Measurements from ENCODE around the gene ADAM12. TPM values are rescaled to one million over a fixed set of nuclear protein-coding genes. Genes with fewer than 3 reads are reported as not detected.

ADAM12 gene
- total RNA-seq, 4 donors from 2014 or later = under 0.01 to 1.3 (median 1.0) TPM

DNA sequence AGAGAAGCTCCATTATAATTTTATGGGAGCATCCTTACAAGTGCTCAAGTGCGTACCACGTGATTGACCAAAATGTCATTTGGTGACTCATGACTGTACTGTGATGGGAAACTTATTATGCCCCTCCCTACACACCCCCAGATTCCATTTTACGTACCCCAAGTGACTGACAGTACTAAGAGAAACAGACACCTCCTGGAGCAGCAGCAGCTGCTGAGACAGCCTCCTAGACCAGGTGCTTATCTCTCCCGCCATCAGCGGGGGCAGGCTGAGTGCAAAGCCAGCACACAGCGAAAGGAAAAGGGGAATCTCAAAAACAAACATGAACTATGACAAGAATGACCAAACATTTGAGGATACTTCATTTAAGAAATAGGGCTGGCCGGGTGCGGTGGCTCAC is 4.2 kb upstream of the ADAM12 start:
- whole genome bisulfite sequencing = 64% methylated on average over 8 of the region's 8 CpGs
- intact Hi-C loops (cut with DNase I) = no loop called here

DNA sequence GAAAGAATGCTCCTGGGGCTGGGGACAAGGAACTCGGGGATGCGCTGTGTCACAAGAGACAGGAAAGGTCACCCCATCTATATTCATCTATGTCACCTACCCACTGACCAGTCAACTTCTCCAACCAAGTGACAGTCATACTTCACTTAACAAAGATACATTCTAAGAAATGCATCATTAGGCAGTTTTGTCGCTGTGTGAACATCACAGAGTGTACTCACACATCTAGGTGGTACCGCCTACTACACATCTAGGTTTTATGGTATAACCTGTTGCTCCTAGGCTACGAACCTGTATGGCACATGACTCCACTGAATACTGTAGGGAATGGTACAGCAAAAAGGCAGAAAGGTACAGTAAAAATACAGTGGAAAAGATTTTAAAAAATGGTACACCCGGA is 3.8 kb upstream of the ADAM12 start:
- no peak for TF ChIP-seq EP300 (IDR thresholded peaks at IDR 0.05)
- TF ChIP-seq POLR2AphosphoS5 (IDR thresholded peaks at IDR 0.05) = no peak
- no peak for TF ChIP-seq CTCF (IDR thresholded peaks at IDR 0.05)
- TF ChIP-seq POLR2A (IDR thresholded peaks at IDR 0.05; ENCODE audit: low read depth) = no peak
- peaks cover 0 to 3% (median 0%) of the 10 kb centered on the region in 4 donors for H3K9me3 ChIP-seq
- peaks cover 0 to 33% (median 3%) of the 10 kb centered on the region in 4 donors for H3K27me3 ChIP-seq
- H3K36me3 ChIP-seq = no peaks in the 10 kb centered on the region
- DNase-seq (ENCODE audit: extremely low spot score) = peak; percentile 55
- H3K27ac ChIP-seq (replicated peaks in 1 of 4) = peak overlapping the region in 1 of 4 donors; percentile 38
- WGBS = 88% methylated on average over 6 of the region's 6 CpGs
- H3K4me3 ChIP-seq = no peak overlapping the region
- intact Hi-C loops (cut with DNase I) = no loop called here
- H3K4me1 ChIP-seq = peaks cover 6 to 25% (median 20%) of the 10 kb centered on the region in 4 donors

More for the DNA sequence above, 4.2 kb upstream of the ADAM12 start:
- TF ChIP-seq CTCF (IDR thresholded peaks at IDR 0.05) = no peak
- TF ChIP-seq POLR2AphosphoS5 (IDR thresholded peaks at IDR 0.05) = no peak
- no peak for TF ChIP-seq POLR2A (IDR thresholded peaks at IDR 0.05; ENCODE audit: low read depth)
- TF ChIP-seq EP300 (IDR thresholded peaks at IDR 0.05) = no peak
- H3K4me3 ChIP-seq = no peak overlapping the region
- no peaks in the 10 kb centered on the region for H3K36me3 ChIP-seq
- H3K9me3 ChIP-seq = peaks cover 0 to 3% (median 0%) of the 10 kb centered on the region in 4 donors
- no peak overlapping the region for H3K27ac ChIP-seq (replicated peaks in 1 of 4)
- peaks cover 0 to 29% (median 1%) of the 10 kb centered on the region in 4 donors for H3K27me3 ChIP-seq
- peaks cover 2 to 21% (median 16%) of the 10 kb centered on the region in 4 donors for H3K4me1 ChIP-seq
- DNase-seq (ENCODE audit: extremely low spot score) = peak; percentile 14

DNA sequence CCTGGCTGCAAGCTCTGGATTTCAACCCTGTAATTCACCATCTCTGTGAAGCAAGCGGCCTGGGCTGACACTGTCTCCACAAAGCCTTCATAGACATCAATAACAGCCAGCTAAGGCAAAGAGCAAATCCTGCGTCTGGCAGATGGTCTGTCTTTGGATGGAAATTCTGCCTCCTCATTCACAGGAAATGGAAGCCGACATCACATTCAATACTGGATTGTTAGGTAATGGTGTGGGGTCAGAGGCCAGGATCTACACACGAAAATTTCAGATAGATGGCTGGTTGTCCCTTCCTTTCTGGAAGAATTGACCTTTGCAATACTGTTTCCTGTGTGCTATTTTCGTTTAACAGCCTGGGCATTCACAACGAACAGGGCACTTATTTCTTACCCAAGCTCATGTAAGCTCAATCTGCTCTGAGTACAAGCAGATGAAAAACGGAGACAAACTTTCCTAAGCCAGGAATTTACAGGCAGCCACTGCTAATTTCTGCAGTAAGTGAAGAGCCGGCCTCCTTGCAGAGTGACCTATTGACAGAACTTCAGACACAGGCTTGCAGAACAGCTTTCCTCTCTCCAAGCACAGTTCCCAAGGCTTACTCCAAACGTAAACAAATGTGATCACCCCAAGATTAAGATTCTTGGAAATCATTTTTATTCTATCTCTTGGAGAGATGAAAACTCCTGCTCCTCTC is 3.1 kb upstream of the ADAM12 start:
- intact Hi-C loops (cut with DNase I) = no loop called here
- 44% methylated on average over 9 of the region's 9 CpGs for WGBS
- peak overlapping the region in 1 of 4 donors; percentile 38 for H3K27ac ChIP-seq (replicated peaks in 1 of 4)

GRCh38 chr10:126390324-126390723 is 2.0 kb upstream of the ADAM12 start:
- 91% methylated on average over 4 of the region's 4 CpGs for WGBS
- peak; percentile 29 for DNase-seq (ENCODE audit: extremely low spot score)
- no peak overlapping the region for H3K4me3 ChIP-seq
- H3K36me3 ChIP-seq = no peaks in the 10 kb centered on the region
- TF ChIP-seq POLR2AphosphoS5 (IDR thresholded peaks at IDR 0.05) (no peak), POLR2A (IDR thresholded peaks at IDR 0.05; ENCODE audit: low read depth) (no peak), EP300 (IDR thresholded peaks at IDR 0.05) (no peak), CTCF (IDR thresholded peaks at IDR 0.05) (no peak)
- peaks cover 0 to 3% (median 0%) of the 10 kb centered on the region in 4 donors for H3K9me3 ChIP-seq
- H3K4me1 ChIP-seq = peaks cover 8 to 27% (median 21%) of the 10 kb centered on the region in 4 donors
- H3K27me3 ChIP-seq = peaks cover 0 to 45% (median 4%) of the 10 kb centered on the region in 4 donors
- intact Hi-C loops (cut with DNase I) = no loop called here
- H3K27ac ChIP-seq (replicated peaks in 1 of 4) = no peak overlapping the region

More for the DNA sequence above, 3.1 kb upstream of the ADAM12 start:
- peaks cover 8 to 27% (median 21%) of the 10 kb centered on the region in 4 donors for H3K4me1 ChIP-seq
- peaks cover 0 to 3% (median 0%) of the 10 kb centered on the region in 4 donors for H3K9me3 ChIP-seq
- no peak overlapping the region for H3K4me3 ChIP-seq
- peaks cover 0 to 38% (median 4%) of the 10 kb centered on the region in 4 donors for H3K27me3 ChIP-seq
- no peak for TF ChIP-seq POLR2AphosphoS5 (IDR thresholded peaks at IDR 0.05)
- TF ChIP-seq EP300 (IDR thresholded peaks at IDR 0.05) = no peak
- TF ChIP-seq POLR2A (IDR thresholded peaks at IDR 0.05; ENCODE audit: low read depth) = no peak
- TF ChIP-seq CTCF (IDR thresholded peaks at IDR 0.05) = no peak
- H3K36me3 ChIP-seq = no peaks in the 10 kb centered on the region
- peak; percentile 89 for DNase-seq (ENCODE audit: extremely low spot score)
